Mucosa of descending colon (tissue), 3 donors: ENCODE results near the gene TNKS1BP1. TPM values are rescaled to one million over a fixed set of nuclear protein-coding genes. Genes with fewer than 3 reads are reported as not detected.
"Not testable (repeated sequence)": the region's sequence is repeated elsewhere in the genome, so short reads cannot be mapped to it uniquely, and the experiment has no call there.

Experiments used
- ATAC-seq: fragments of 200-7000 bp; cut with Tn5 transposase; one replicate; pipeline ENCODE4 v1.9.1; 2020; ENCODE audit warnings: mild to moderate bottlenecking, moderate library complexity
- DNase-seq, 3 donors: peaks; one replicate each; pipeline ENCODE4 v3.0.0-alpha.2; 2020
- H3K36me3 ChIP-seq: fragments of 200-600 bp; one replicate; pipeline ENCODE4 v1.8.0; 2021; ENCODE audit warnings: low read depth, mild to moderate bottlenecking
- H3K4me1 ChIP-seq: fragments of 200-600 bp; one replicate; pipeline ENCODE4 v1.8.0; 2021; ENCODE audit warnings: low read depth, mild to moderate bottlenecking
- H3K4me3 ChIP-seq: fragments of 200-600 bp; one replicate; pipeline ENCODE4 v1.8.0; 2021; ENCODE audit warnings: mild to moderate bottlenecking
- H3K9me3 ChIP-seq: fragments of 200-600 bp; one replicate; pipeline ENCODE4 v1.8.0; 2021; ENCODE audit warnings: mild to moderate bottlenecking
- CTCF ChIP-seq: fragments of 200-600 bp; IDR thresholded peaks from one replicate; pipeline ENCODE4 v1.8.0; 2022; ENCODE audit warnings: antibody characterized with exemption, mild to moderate bottlenecking
- intact Hi-C, 2 donors: fragments of 100-400 bp; cut with DNase I in 1 of 2; cut with micrococcal nuclease in 1 of 2; formaldehyde crosslinking; loops; one replicate each; pipeline versions ENCODE4 v1.11.0 to v1.11.1; 2022; cut with DNase I, micrococcal nuclease
- total RNA-seq, 3 donors: library from RNA; stranded (reverse); fragmentation: NEBNext Ultra II Directional in 2 of 3; extraction: Animal tissue kit (Norgen Biotek cat#: 25700) in 2 of 3; gene quantifications; one replicate each; pipeline versions ENCODE4 v1.2.1 to v1.2.4, GENCODE V29; 2021 to 2023
- donor health status: DM: no; HTN: no; CAD: no; lungs with moderate emphysema.
- donor health status: DM: no; HTN: no; CAD: no.
- donor health status: DM: no; HTN: yes; CAD: no.

Gene TNKS1BP1
- total RNA-seq, 3 donors from 2014 or later = 90.0 to 149 (median 94.3) TPM

DNA sequence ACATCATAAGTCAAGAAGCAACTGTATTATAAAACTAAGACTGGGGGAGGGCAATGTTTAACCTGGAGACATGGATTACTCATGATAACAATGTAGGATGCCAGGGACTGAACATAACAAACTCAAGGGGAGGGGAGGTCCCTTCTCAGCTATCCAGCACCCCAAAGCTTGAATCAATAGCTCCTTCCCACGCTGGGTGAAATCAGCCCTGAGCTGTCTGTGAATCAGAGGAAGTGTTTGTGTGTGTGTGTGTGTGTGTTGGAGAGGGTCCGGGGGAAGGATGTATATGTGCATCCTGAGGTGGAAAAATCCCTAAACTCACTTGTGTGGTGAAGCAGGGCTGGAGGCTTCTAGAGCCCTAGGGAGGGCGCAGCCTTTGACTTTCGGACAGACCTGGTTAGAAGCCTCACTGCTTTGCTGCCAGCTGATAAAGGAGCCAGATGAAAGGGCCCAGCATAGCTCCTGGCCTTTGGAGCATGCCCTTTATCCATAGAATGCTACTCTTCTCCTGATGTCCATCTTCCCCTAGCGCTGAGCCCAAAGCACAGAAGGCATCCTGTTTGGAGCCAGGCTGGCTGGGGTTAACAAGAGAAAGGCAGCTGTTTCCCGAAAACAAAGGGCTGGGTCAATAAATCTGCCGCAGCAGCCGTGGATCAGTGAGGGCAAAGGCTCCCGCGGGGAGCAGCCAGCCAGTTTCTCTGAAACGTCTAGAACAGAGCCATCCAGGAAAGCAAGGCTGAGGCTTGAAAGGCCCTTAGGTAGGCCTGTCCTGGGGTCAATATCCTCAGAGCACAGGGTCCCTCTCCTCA lies 35.8 kb downstream of the TNKS1BP1 start:
- intact Hi-C loops = no loop called here
- Histone ChIP-seq H3K9me3 (no peaks in the 10 kb centered on the region), H3K36me3 (no peaks in the 10 kb centered on the region), H3K4me3 (no peak overlapping the region), H3K4me1 (peaks cover 12% of the 10 kb centered on the region)
- ATAC-seq (peak; percentile 71), DNase-seq (peak; percentile 53 to 64 (median 59))
- TF ChIP-seq CTCF = no peak

- no peak for ATAC-seq
- peaks cover 15% of the 10 kb centered on the region for H3K4me1 ChIP-seq
- DNase-seq = no peak
- intact Hi-C loops = no loop called here
- no peaks in the 10 kb centered on the region for H3K9me3 ChIP-seq
- TF ChIP-seq CTCF = no peak
- H3K4me3 ChIP-seq = no peak overlapping the region
- no peaks in the 10 kb centered on the region for H3K36me3 ChIP-seq
Observed at GRCh38 chr11:57287884-57288283, 36.9 kb downstream of the TNKS1BP1 start.

- Histone ChIP-seq H3K4me1 (peaks cover 7% of the 10 kb centered on the region), H3K4me3 (no peak overlapping the region), H3K36me3 (no peaks in the 10 kb centered on the region), H3K9me3 (no peaks in the 10 kb centered on the region)
- ATAC-seq = peak; percentile 88
- DNase-seq = peak; percentile 53 to 59 (median 57)
- intact Hi-C loops = no loop called here
- TF ChIP-seq CTCF = no peak
Observed at GRCh38 chr11:57283231-57283990, 41.3 kb downstream of the TNKS1BP1 start.

GRCh38 chr11:57281546-57281945 lies 43.2 kb downstream of the TNKS1BP1 start:
- H3K9me3 ChIP-seq, H3K4me3 ChIP-seq, DNase-seq, ATAC-seq, H3K4me1 ChIP-seq, H3K36me3 ChIP-seq, intact Hi-C loops: not testable (repeated sequence)

- ATAC-seq = no peak
- Histone ChIP-seq H3K4me1 (peaks cover 7% of the 10 kb centered on the region), H3K4me3 (no peak overlapping the region), H3K36me3 (no peaks in the 10 kb centered on the region), H3K9me3 (no peaks in the 10 kb centered on the region)
- TF ChIP-seq CTCF = no peak
- no peak for DNase-seq
- intact Hi-C loops = no loop called here
Observed at GRCh38 chr11:57279116-57279515, 45.6 kb downstream of the TNKS1BP1 start.

GRCh38 chr11:57278721-57279095 lies 46.0 kb downstream of the TNKS1BP1 start:
- no peak for ATAC-seq
- intact Hi-C loops = no loop called here
- peaks cover 3% of the 10 kb centered on the region for H3K4me1 ChIP-seq
- no peaks in the 10 kb centered on the region for H3K9me3 ChIP-seq
- no peak overlapping the region for H3K4me3 ChIP-seq
- no peak for TF ChIP-seq CTCF
- H3K36me3 ChIP-seq = no peaks in the 10 kb centered on the region
- DNase-seq = no peak
